ENCODE data around the gene CD74.
A peak's percentile ranks its signal among the peaks of the same experiment; 100 is the strongest.
"Not testable (repeated sequence)": the region's sequence is repeated elsewhere in the genome, so short reads cannot be mapped to it uniquely, and the experiment has no call there.

Gene CD74

GRCh38 chr5:150412319-150413175 lies at the start of gene CD74:
Gene CD74 (minus strand): TSS chr5:150412910. CDS start chr5:150412749, 161 bp downstream.
- DNase-seq = no peak

GRCh38 chr5:150461231-150461630 lies 48.5 kb upstream of the CD74 start:
- DNase-seq = no peak

- DNase-seq = no peak
Observed at GRCh38 chr5:150460781-150461180, 48.1 kb upstream of the CD74 start.

GRCh38 chr5:150458802-150459557 lies 46.3 kb upstream of the CD74 start:
- peak; percentile 50 for DNase-seq

- DNase-seq = no peak
Observed at GRCh38 chr5:150457562-150458240, 45.0 kb upstream of the CD74 start.

GRCh38 chr5:150457121-150457520 lies 44.4 kb upstream of the CD74 start:
- DNase-seq = no peak

- no peak for DNase-seq
Observed at GRCh38 chr5:150454492-150455229, 42.0 kb upstream of the CD74 start.

GRCh38 chr5:150454027-150454426 lies 41.3 kb upstream of the CD74 start:
- DNase-seq = not testable (repeated sequence)

- DNase-seq = no peak
Observed at GRCh38 chr5:150452914-150453313, 40.2 kb upstream of the CD74 start.

- no peak for DNase-seq
Observed at GRCh38 chr5:150451594-150451993, 38.9 kb upstream of the CD74 start.

- DNase-seq = peak; percentile 91
Observed at GRCh38 chr5:150449517-150450339, 37.0 kb upstream of the CD74 start, which contains the start of gene RPS14. Gene RPS14 (minus strand): TSS chr5:150449739. CDS start chr5:150447733, 2,006 bp downstream.

GRCh38 chr5:150448952-150449516 lies 36.3 kb upstream of the CD74 start:
- no peak for DNase-seq

GRCh38 chr5:150448334-150448733 lies 35.6 kb upstream of the CD74 start:
- no peak for DNase-seq

GRCh38 chr5:150447188-150447587 lies 34.5 kb upstream of the CD74 start:
- no peak for DNase-seq

- DNase-seq = no peak
Observed at GRCh38 chr5:150446583-150446982, 33.9 kb upstream of the CD74 start.

- no peak for DNase-seq
Observed at GRCh38 chr5:150446088-150446487, 33.4 kb upstream of the CD74 start.

- no peak for DNase-seq
Observed at GRCh38 chr5:150444770-150445169, 32.1 kb upstream of the CD74 start.

- no peak for DNase-seq
Observed at GRCh38 chr5:150443242-150444075, 30.7 kb upstream of the CD74 start.

- DNase-seq = no peak
Observed at GRCh38 chr5:150442699-150443080, 30.0 kb upstream of the CD74 start.

Data from HCEC 1CT (cell line).